GM12878 (cell line): ENCODE data around the gene TMC8. TPM values are rescaled to one million over a fixed set of nuclear protein-coding genes. Genes with fewer than 3 reads are reported as not detected.

ENCODE experiments used
- ATAC-seq: fragments of 200-7000 bp; cut with Tn5 transposase; 3 replicates; pipeline ENCODE4 v1.9.1; 2020; ENCODE audit warnings: mild to moderate bottlenecking, moderate library complexity
- BruUV-seq: library from RNA; stranded (reverse); fragments of 400-500 nt; replicated peaks from 2 replicates; lab custom pipeline; 2021; lab: Mats Ljungman, UMichigan
- CTCF ChIA-PET: fragments of 300-600 bp; sonication (Branson Sonifier 250); formaldehyde crosslinking; extraction: SDS; loops from one replicate; lab custom pipeline; 2021; ENCODE audit warnings: inconsistent platforms; lab: Yijun Ruan, JAX
- POLR2A ChIA-PET: fragments of 350-600 bp; formaldehyde crosslinking; extraction: SDS; loops from one replicate; lab custom pipeline; 2021; ENCODE audit warnings: inconsistent platforms; lab: Charles Lee
- RAD21 ChIA-PET: fragments of 300-600 bp; sonication (Branson Sonifier 250); formaldehyde crosslinking; loops from one replicate; lab custom pipeline; 2023; ENCODE audit warnings: antibody characterized with exemption; ENCODE audit not compliant: unreplicated experiment; lab: Charles Lee
- SMC1A ChIA-PET: fragments of 300-600 bp; sonication (Branson Sonifier 250); formaldehyde crosslinking; loops from one replicate; lab custom pipeline; 2023; ENCODE audit not compliant: unreplicated experiment, uncharacterized antibody; lab: Charles Lee
- DNase-seq: peaks from one replicate; pipeline ENCODE4 v3.0.0-alpha.2; 2011; ENCODE audit warnings: low read depth, low spot score
- FAIRE-seq: peaks from 3 replicates; lab custom pipeline; 2011; peaks lifted over from hg19 to GRCh38; lab: Jason Lieb, UNC
- H2AFZ ChIP-seq: 2 replicates; pipeline ENCODE4 v1.6.0; 2011; ENCODE audit warnings: low read depth, low read length, control low read depth; ENCODE audit not compliant: control insufficient read depth
- H3K27ac ChIP-seq: 2 replicates; pipeline ENCODE4 v1.5.1; 2011; ENCODE audit warnings: control low read depth; ENCODE audit not compliant: control insufficient read depth, insufficient read depth
- H3K27me3 ChIP-seq, 2 experiments: replicated peaks in 1 of 2; 2 replicates each; pipeline versions ENCODE4 v1.6.0 to v1.6.1; 2011; ENCODE audit warnings: low read length in 1 of 2; ENCODE audit not compliant: control insufficient read depth in 2 of 2, insufficient read depth in 2 of 2
- H3K36me3 ChIP-seq, 2 experiments: 2 replicates each; pipeline ENCODE4 v1.5.1; 2011; ENCODE audit warnings: low read length in 1 of 2; ENCODE audit not compliant: control insufficient read depth in 2 of 2, insufficient read depth in 2 of 2
- H3K4me1 ChIP-seq: 2 replicates; pipeline ENCODE4 v1.6.1; 2011; ENCODE audit warnings: mild to moderate bottlenecking, low read length, moderate library complexity, mixed read lengths; ENCODE audit not compliant: control insufficient read depth, insufficient read depth
- H3K4me2 ChIP-seq: 2 replicates; pipeline ENCODE4 v1.6.0; 2011; ENCODE audit warnings: control low read depth; ENCODE audit not compliant: control insufficient read depth, insufficient read depth
- H3K4me3 ChIP-seq: fragments of 200-600 bp; sonication (generic); 2 replicates; pipeline ENCODE4 v1.5.1; 2016
- H3K79me2 ChIP-seq: 2 replicates; pipeline ENCODE4 v1.6.0; 2011; ENCODE audit warnings: low read length; ENCODE audit not compliant: control insufficient read depth, insufficient read depth
- H3K9ac ChIP-seq: 2 replicates; pipeline ENCODE4 v1.8.0; 2011; ENCODE audit warnings: low read length, control low read depth, mixed read lengths; ENCODE audit not compliant: control insufficient read depth, insufficient read depth
- H3K9me3 ChIP-seq: replicated peaks from 3 replicates; pipeline ENCODE4 v1.5.1; 2011; ENCODE audit warnings: mild to moderate bottlenecking, low read length; ENCODE audit not compliant: control insufficient read depth, insufficient read depth
- H4K20me1 ChIP-seq: 2 replicates; pipeline ENCODE4 v1.6.0; 2011; ENCODE audit not compliant: control insufficient read depth, insufficient read depth
- IKZF1 ChIP-seq: fragments of 450-650 bp; conservative IDR thresholded peaks from 2 replicates; pipeline ENCODE4 v1.6.1; 2017; ENCODE audit warnings: antibody characterized with exemption, mild to moderate bottlenecking
- NBN ChIP-seq: fragments of 450-650 bp; IDR thresholded peaks from 2 replicates; pipeline ENCODE4 v1.6.1; 2016
- PAX8 ChIP-seq: fragments of 450-650 bp; IDR thresholded peaks from 2 replicates; pipeline ENCODE4 v1.6.1; 2017; ENCODE audit warnings: mild to moderate bottlenecking, moderate library complexity
- POLR2A ChIP-seq: IDR thresholded peaks from 2 replicates; pipeline ENCODE4 v1.6.1; 2011; ENCODE audit warnings: low read depth, mild to moderate bottlenecking, low read length
- POLR2AphosphoS2 ChIP-seq: IDR thresholded peaks from 2 replicates; pipeline ENCODE4 v1.6.1; 2011; ENCODE audit warnings: low read depth, mild to moderate bottlenecking, low read length, improper control_type of control experiment, moderate library complexity
- ZBTB33 ChIP-seq: fragments of 450-650 bp; IDR thresholded peaks from 2 replicates; pipeline ENCODE4 v1.6.1; 2017; ENCODE audit warnings: mild to moderate bottlenecking
- ZNF687 ChIP-seq: fragments of 450-650 bp; IDR thresholded peaks from 2 replicates; pipeline ENCODE4 v1.6.1; 2017; ENCODE audit warnings: mild to moderate bottlenecking, moderate library complexity
- WGBS: methylation state at CpG from one replicate; pipeline ENCODE4 v1.1.6; 2016; ENCODE audit warnings: low lambda C conversion rate; ENCODE audit not compliant: insufficient replicate concordance, insufficient coverage; ENCODE audit errors: missing lambda C conversion rate; 5-methylcytosine and 5-hydroxymethylcytosine counted together
- in situ Hi-C: fragments of 300-500 bp; cut with MboI; formaldehyde crosslinking; loops from 9 replicates; pipeline ENCODE4 v1.14.3; 2018; ENCODE audit warnings: mixed read lengths
- intact Hi-C: fragments of 100-400 bp; cut with micrococcal nuclease; formaldehyde crosslinking; loops from one replicate; pipeline ENCODE4 v1.14.2; 2022; ENCODE audit not compliant: unreplicated experiment
- polyA plus RNA-seq, 11 experiments: library from polyadenylated mRNA; depleted of rRNA in 4 of 11; unstranded in 6 of 11; stranded (reverse) in 5 of 11; fragments of >200 nt; fragmentation: Nextera tagmentation in 4 of 11; fragmentation: Illumina TruSeq in 1 of 11; extraction: Ambion mirVana in 4 of 11; extraction: Trizol in 1 of 11; gene quantifications; 1 replicate in 1 of 11; 2 replicates in 10 of 11; pipeline versions ENCODE4 v1.2.1 to v1.2.3, GENCODE V29; 2011 to 2016; ENCODE audit warnings: inconsistent platforms in 2 of 11, missing spikeins in 2 of 11, low read depth in 1 of 11
- total RNA-seq, 4 experiments: library from RNA; depleted of rRNA in 3 of 4; stranded (reverse); fragments of >200 nt in 3 of 4; fragmentation: Illumina TruSeq in 1 of 4; extraction: Trizol in 1 of 4; gene quantifications; 2 replicates each; pipeline versions ENCODE4 v1.2.1 to v1.2.3, GENCODE V29; 2013 to 2021

Gene TMC8
- total and polyA plus RNA-seq, 10 of the 15 experiments (the other 5 are each of a cell fraction or from before 2014, with no cell fraction given) = 2.7 to 128 (median 40.0) TPM

GRCh38 chr17:78125138-78125913, 5.2 kb upstream of the TMC8 start (continued):
- 0 out of 2 replicates have a peak, but pooled peaks have one; percentile 10 for TF ChIP-seq ZNF687

- H3K4me1 ChIP-seq = peaks cover 73% of the 10 kb centered on the region
- BruUV-seq = no TSS peak
These were observed 4.3 kb upstream of the TMC8 start for GRCh38 chr17:78125976-78126894.

More at GRCh38 chr17:78125976-78126894, 4.3 kb upstream of the TMC8 start:
- FAIRE-seq (no peak), ATAC-seq (no peak), DNase-seq (no peak)
- ChIA-PET RAD21 (interaction anchor here (0.9 to 3.9 kb wide), 10 partner anchors 8 to 106 kb away, joined by 4 to 29 read pairs (median 7); no protein-coding TSS in a partner anchor), SMC1A (interaction anchor here (1.1 to 2.9 kb wide), 6 partner anchors 10 to 55 kb away, joined by 3 to 10 read pairs (median 6); no protein-coding TSS in a partner anchor), POLR2A (interaction anchor here (0.9 to 8.0 kb wide), 9 partner anchors 10 to 107 kb away, joined by 3 to 85 read pairs (median 4); partner anchors contain the start of genes AFMID, SYNGR2 and TK1), CTCF (interaction anchor here (0.6 to 12.7 kb wide), 8 partner anchors 10 to 107 kb away, joined by 3 to 100 read pairs (median 5); no protein-coding TSS in a partner anchor)
- Histone ChIP-seq H3K4me2 (peak overlapping the region; percentile 100), H2AFZ (no peak overlapping the region), H3K9ac (peak overlapping the region; percentile 93), H3K27ac (peak overlapping the region; percentile 95), H3K4me3 (peak overlapping the region; percentile 94), H3K27me3 (no peaks in the 10 kb centered on the region), H3K36me3 (peaks cover 11 to 13% of the 10 kb centered on the region in 2 experiments), H3K79me2 (peaks cover 98% of the 10 kb centered on the region), H4K20me1 (no peaks in the 10 kb centered on the region), H3K9me3 (no peaks in the 10 kb centered on the region)
- TF ChIP-seq PAX8 (no peak), NBN (no peak), IKZF1 (0 out of 2 replicates have a peak, but pooled peaks have one; percentile 6), ZBTB33 (no peak), POLR2A (peak; percentile 58), POLR2AphosphoS2 (peak; percentile 48)
- intact Hi-C loops (no loop called here), in situ Hi-C loops (no loop called here)
- 10% methylated on average over 21 of the region's 25 CpGs for WGBS
